Endothelial cell of umbilical vein (primary cell): ENCODE results near the gene PCED1B. TPM values are rescaled to one million over a fixed set of nuclear protein-coding genes. Genes with fewer than 3 reads are reported as not detected.

Source experiments
- BruUV-seq: library from RNA; stranded (reverse); fragments of 400-500 nt; replicated peaks from 2 replicates; lab custom pipeline; 2021; lab: Mats Ljungman, UMichigan
- CTCF ChIA-PET: fragments of 300-600, 350-600 bp; sonication (Branson Sonifier 250); formaldehyde crosslinking; loops from one replicate; lab custom pipeline; 2021; ENCODE audit warnings: antibody characterized with exemption, inconsistent platforms; lab: Charles Lee
- POLR2A ChIA-PET: fragments of 300-600, 350-600 bp; sonication (Branson Sonifier 250); formaldehyde crosslinking; loops from one replicate; lab custom pipeline; 2021; ENCODE audit warnings: antibody characterized with exemption, inconsistent platforms; lab: Charles Lee
- DNase-seq: peaks from one replicate; pipeline ENCODE4 v3.0.0-alpha.2; 2011; ENCODE audit warnings: low read depth, low spot score
- FAIRE-seq: peaks from 2 replicates; lab custom pipeline; 2011; peaks lifted over from hg19 to GRCh38; lab: Jason Lieb, UNC
- H2AFZ ChIP-seq: 2 replicates; pipeline ENCODE4 v1.6.0; 2012; ENCODE audit warnings: low read depth, low read length, control low read depth, inconsistent platforms
- H3K27ac ChIP-seq: 2 replicates; pipeline ENCODE4 v1.5.1; 2011; ENCODE audit warnings: low read depth, mild to moderate bottlenecking, control low read depth, low read length, moderate library complexity; ENCODE audit not compliant: insufficient read depth
- H3K27me3 ChIP-seq, 2 experiments: 2 replicates each; pipeline versions ENCODE4 v1.6.0 to v1.6.1; 2011; ENCODE audit warnings: low read length in 2 of 2, mixed read lengths in 1 of 2; ENCODE audit not compliant: control insufficient read depth in 2 of 2, insufficient read depth in 2 of 2
- H3K36me3 ChIP-seq, 2 experiments: 2 replicates in 1 of 2; 3 replicates in 1 of 2; pipeline ENCODE4 v1.5.1; 2011; ENCODE audit warnings: low read length in 2 of 2, mild to moderate bottlenecking in 1 of 2, moderate library complexity in 1 of 2; ENCODE audit not compliant: control insufficient read depth in 2 of 2, insufficient read depth in 2 of 2; ENCODE audit errors: extremely low read depth in 1 of 2
- H3K4me1 ChIP-seq: 3 replicates; pipeline ENCODE4 v1.5.1; 2011; ENCODE audit warnings: mild to moderate bottlenecking, low read length; ENCODE audit not compliant: control insufficient read depth, insufficient read depth; ENCODE audit errors: extremely low read depth
- H3K4me2 ChIP-seq: 2 replicates; pipeline ENCODE4 v1.6.1; 2011; ENCODE audit warnings: low read length, control low read depth, mixed read lengths; ENCODE audit not compliant: insufficient read depth
- H3K4me3 ChIP-seq, 3 experiments: fragments of 200-600 bp in 1 of 3; sonication (generic), shearing (Covaris generic) in 1 of 3; replicated peaks in 1 of 3; 2 replicates each; pipeline ENCODE4 v1.5.1; 2011 to 2016; ENCODE audit warnings: control low read depth in 3 of 3, low read length in 3 of 3, mild to moderate bottlenecking in 2 of 3, inconsistent platforms in 1 of 3, low read depth in 1 of 3, moderate library complexity in 1 of 3; ENCODE audit not compliant: insufficient read depth in 1 of 3
- H3K79me2 ChIP-seq: 2 replicates; pipeline ENCODE4 v1.6.0; 2012; ENCODE audit warnings: low read length, inconsistent platforms; ENCODE audit not compliant: control insufficient read depth, insufficient read depth
- H3K9ac ChIP-seq: replicated peaks from 2 replicates; pipeline ENCODE3; 2011; ENCODE audit warnings: low read length, control low read depth; ENCODE audit not compliant: insufficient read depth; ENCODE audit errors: extremely low read depth
- H3K9me1 ChIP-seq: replicated peaks from 3 replicates; pipeline ENCODE4 v1.6.0; 2011; ENCODE audit warnings: mild to moderate bottlenecking, low read length; ENCODE audit not compliant: control insufficient read depth, insufficient read depth; ENCODE audit errors: extremely low read depth
- H3K9me3 ChIP-seq: replicated peaks from 2 replicates; pipeline ENCODE4 v1.5.1; 2012; ENCODE audit warnings: low read length, inconsistent platforms; ENCODE audit not compliant: control insufficient read depth, insufficient read depth
- H4K20me1 ChIP-seq: replicated peaks from 2 replicates; pipeline ENCODE3; 2011; ENCODE audit warnings: mild to moderate bottlenecking, low read length; ENCODE audit not compliant: control insufficient read depth, insufficient read depth; ENCODE audit errors: extremely low read depth
- EZH2 ChIP-seq: IDR thresholded peaks from 2 replicates; pipeline ENCODE4 v1.6.1; 2012; ENCODE audit warnings: borderline replicate concordance, low read depth, mild to moderate bottlenecking, moderate library complexity, low read length, inconsistent platforms; ENCODE audit not compliant: severe bottlenecking
- FOS ChIP-seq: IDR thresholded peaks from 2 replicates; pipeline ENCODE4 v1.6.1; 2011; ENCODE audit warnings: mild to moderate bottlenecking, low read length, moderate library complexity, borderline replicate concordance; ENCODE audit not compliant: insufficient read depth
- GATA2 ChIP-seq: IDR thresholded peaks from 2 replicates; pipeline ENCODE4 v1.7.0; 2011; ENCODE audit warnings: low read depth, mild to moderate bottlenecking, moderate library complexity, mixed read lengths, low read length; ENCODE audit not compliant: insufficient read length, insufficient read depth
- JUN ChIP-seq: IDR thresholded peaks from 2 replicates; pipeline ENCODE4 v1.6.1; 2011; ENCODE audit warnings: borderline replicate concordance, low read depth; ENCODE audit not compliant: insufficient read length, insufficient read depth
- MYC ChIP-seq: IDR thresholded peaks from one replicate; pipeline ENCODE4 v1.6.1; 2011; ENCODE audit warnings: mild to moderate bottlenecking, low read depth, low read length
- POLR2A ChIP-seq: IDR thresholded peaks from 2 replicates; pipeline ENCODE4 v1.6.1; 2012; ENCODE audit warnings: low read depth, mild to moderate bottlenecking, control low read depth, low read length
- POLR2AphosphoS5 ChIP-seq: IDR thresholded peaks from 2 replicates; pipeline ENCODE4 v1.6.1; 2012; ENCODE audit warnings: low read depth, mild to moderate bottlenecking, control low read depth, low read length, moderate library complexity; ENCODE audit not compliant: insufficient read depth
- dilution Hi-C: fragments of 300-500 bp; cut with MboI; formaldehyde crosslinking; loops from one replicate; pipeline ENCODE4 v1.15.0; 2019; ENCODE audit warnings: low sequenced_read_pairs; ENCODE audit not compliant: extremely low pct_ligation_motif_present
- intact Hi-C: fragments of 100-400 bp; cut with micrococcal nuclease; formaldehyde crosslinking; loops from one replicate; pipeline ENCODE4 v1.10.0; 2022
- polyA plus RNA-seq, 4 experiments: library from polyadenylated mRNA; depleted of rRNA in 3 of 4; stranded (reverse) in 3 of 4; unstranded in 1 of 4; fragments of >200 nt; gene quantifications; 2 replicates each; pipeline versions ENCODE4 v1.2.1 to v1.2.3, GENCODE V29; 2011 to 2012; ENCODE audit warnings: missing spikeins in 1 of 4
- total RNA-seq: library from RNA; stranded (reverse); gene quantifications from 2 replicates; pipeline ENCODE4 v1.2.3, GENCODE V29; 2021
- TF ChIP-seq, protein P1 (sequence below): IDR thresholded peaks from 2 replicates; pipeline ENCODE4 v1.6.1; 2011; ENCODE audit not compliant: insufficient read depth, insufficient read length
- TF ChIP-seq, protein P2 (sequence below), 2 donors: IDR thresholded peaks; 1 replicate in 1 of 2; 2 replicates in 1 of 2; pipeline ENCODE4 v1.5.1; 2011; ENCODE audit warnings: low read length in 2 of 2, mild to moderate bottlenecking in 2 of 2, moderate library complexity in 2 of 2, control low read depth in 1 of 2, inconsistent platforms in 1 of 2, low read depth in 1 of 2; ENCODE audit not compliant: insufficient read depth in 1 of 2; ENCODE audit errors: extremely low read depth in 1 of 2

The PCED1B gene
- total and polyA plus RNA-seq, 2 donors (not counting 3 experiments of a cell fraction or from before 2014, with no cell fraction given): 1.7 to 2.6 TPM

DNA sequence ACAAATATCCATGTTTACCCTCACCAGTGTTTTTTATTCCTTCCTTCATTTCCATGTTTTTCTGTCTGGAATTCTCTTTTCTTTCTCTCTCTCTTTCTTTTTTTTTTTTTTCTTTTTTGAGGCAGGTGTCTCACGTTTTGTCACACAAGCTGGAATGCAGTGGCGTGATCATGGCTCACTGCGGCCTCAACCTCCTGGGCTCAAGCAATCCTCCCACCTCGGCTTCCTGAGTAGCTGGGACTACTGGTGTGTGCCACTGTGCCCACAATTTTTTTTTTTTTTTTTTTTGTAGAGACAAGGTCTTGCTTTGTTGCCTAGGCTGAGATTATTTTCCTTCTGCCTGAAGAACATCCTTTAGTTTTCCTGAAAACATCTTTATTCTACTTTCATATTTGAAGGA lies 15.4 kb downstream of the PCED1B start:
- no peak for DNase-seq
- H3K27me3 ChIP-seq: no peaks in the 10 kb centered on the region
- H3K9ac ChIP-seq: no peak overlapping the region
- H3K9me1 ChIP-seq: no peaks in the 10 kb centered on the region
- no peaks in the 10 kb centered on the region for H3K9me3 ChIP-seq
- dilution Hi-C loops: no loop called here
- peaks cover 13% of the 10 kb centered on the region for H3K4me1 ChIP-seq
- H4K20me1 ChIP-seq: no peaks in the 10 kb centered on the region
- no peak for FAIRE-seq
- no peak overlapping the region for H3K27ac ChIP-seq
- H2AFZ ChIP-seq: no peak overlapping the region
- no TSS peak for BruUV-seq
- POLR2A ChIA-PET: no interaction called here
- no peak overlapping the region for H3K4me3 ChIP-seq
- TF ChIP-seq FOS: no peak
- no peak for TF ChIP-seq POLR2AphosphoS5
- TF ChIP-seq, protein P1, sequence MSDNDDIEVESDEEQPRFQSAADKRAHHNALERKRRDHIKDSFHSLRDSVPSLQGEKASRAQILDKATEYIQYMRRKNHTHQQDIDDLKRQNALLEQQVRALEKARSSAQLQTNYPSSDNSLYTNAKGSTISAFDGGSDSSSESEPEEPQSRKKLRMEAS: no peak
- no peak for TF ChIP-seq EZH2
- no peak for TF ChIP-seq POLR2A
- TF ChIP-seq, protein P2, sequence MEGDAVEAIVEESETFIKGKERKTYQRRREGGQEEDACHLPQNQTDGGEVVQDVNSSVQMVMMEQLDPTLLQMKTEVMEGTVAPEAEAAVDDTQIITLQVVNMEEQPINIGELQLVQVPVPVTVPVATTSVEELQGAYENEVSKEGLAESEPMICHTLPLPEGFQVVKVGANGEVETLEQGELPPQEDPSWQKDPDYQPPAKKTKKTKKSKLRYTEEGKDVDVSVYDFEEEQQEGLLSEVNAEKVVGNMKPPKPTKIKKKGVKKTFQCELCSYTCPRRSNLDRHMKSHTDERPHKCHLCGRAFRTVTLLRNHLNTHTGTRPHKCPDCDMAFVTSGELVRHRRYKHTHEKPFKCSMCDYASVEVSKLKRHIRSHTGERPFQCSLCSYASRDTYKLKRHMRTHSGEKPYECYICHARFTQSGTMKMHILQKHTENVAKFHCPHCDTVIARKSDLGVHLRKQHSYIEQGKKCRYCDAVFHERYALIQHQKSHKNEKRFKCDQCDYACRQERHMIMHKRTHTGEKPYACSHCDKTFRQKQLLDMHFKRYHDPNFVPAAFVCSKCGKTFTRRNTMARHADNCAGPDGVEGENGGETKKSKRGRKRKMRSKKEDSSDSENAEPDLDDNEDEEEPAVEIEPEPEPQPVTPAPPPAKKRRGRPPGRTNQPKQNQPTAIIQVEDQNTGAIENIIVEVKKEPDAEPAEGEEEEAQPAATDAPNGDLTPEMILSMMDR (IDR thresholded peaks at IDR 0.05; ENCODE audit: extremely low read depth in 1 of 2, insufficient read depth in 1 of 2, low read depth in 1 of 2, low read length in 2 of 2): no peak
- no peak for TF ChIP-seq MYC
- TF ChIP-seq GATA2: no peak
- no peak for TF ChIP-seq JUN
- intact Hi-C loops: no loop called here
- H3K36me3 ChIP-seq: no peaks in the 10 kb centered on the region
- CTCF ChIA-PET: interaction anchor here (0.7 to 3.1 kb wide), 5 partner anchors 10 to 303 kb away, joined by 3 to 11 read pairs (median 8); partner anchors contain the start of genes AMIGO2 and PCED1B
- no peak overlapping the region for H3K4me2 ChIP-seq
- H3K79me2 ChIP-seq: no peaks in the 10 kb centered on the region
